SK-N-SH (cell line): ENCODE data around the gene LARP1. TPM values are rescaled to one million over a fixed set of nuclear protein-coding genes. Genes with fewer than 3 reads are reported as not detected.
"Not testable (repeated sequence)": the region's sequence is repeated elsewhere in the genome, so short reads cannot be mapped to it uniquely, and the experiment has no call there.

Experiments
- CTCF ChIA-PET: fragments of 300-600, 350-600 bp; formaldehyde crosslinking; extraction: SDS; loops from one replicate; lab custom pipeline; 2021; lab: Yijun Ruan, JAX
- POLR2A ChIA-PET: fragments of 350-600 bp; sonication (Branson Sonifier 250); formaldehyde crosslinking; extraction: SDS; loops from one replicate; lab custom pipeline; 2020; ENCODE audit warnings: antibody characterized with exemption, inconsistent platforms; lab: Yijun Ruan, JAX
- DNase-seq: peaks from one replicate; pipeline ENCODE4 v3.0.0; 2012
- H2AFZ ChIP-seq: fragments of 200-600 bp; sonication (generic); 2 replicates; pipeline ENCODE4 v1.8.1; 2016; ENCODE audit warnings: antibody characterized with exemption, mild to moderate bottlenecking, low read depth
- H3F3A ChIP-seq: fragments of 200-600 bp; sonication (generic); replicated peaks from 2 replicates; pipeline ENCODE3; 2016; ENCODE audit warnings: antibody characterized with exemption, mild to moderate bottlenecking; ENCODE audit not compliant: insufficient read depth
- H3K27ac ChIP-seq, 2 experiments: fragments of 200-500 bp in 1 of 2; fragments of 200-600 bp in 1 of 2; sonication (Bioruptor generic) in 1 of 2; sonication (generic), shearing (Covaris generic) in 1 of 2; 2 replicates each; pipeline versions ENCODE4 v1.5.1 to v1.6.1; 2014 to 2016; ENCODE audit warnings: low read depth in 2 of 2, inconsistent platforms in 1 of 2, low read length in 1 of 2, mild to moderate bottlenecking in 1 of 2, mixed read lengths in 1 of 2
- H3K27me3 ChIP-seq: fragments of 200-600 bp; sonication (generic), shearing (Covaris generic); 2 replicates; pipeline ENCODE4 v1.6.1; 2016; ENCODE audit warnings: mixed run types; ENCODE audit not compliant: insufficient read depth
- H3K36me3 ChIP-seq, 2 experiments: fragments of 200-500 bp in 1 of 2; fragments of 200-600 bp in 1 of 2; sonication (Bioruptor generic) in 1 of 2; sonication (generic) in 1 of 2; replicated peaks in 1 of 2; 2 replicates each; pipeline versions ENCODE3 to v1.5.1; 2014 to 2016; ENCODE audit warnings: low read length in 1 of 2, mild to moderate bottlenecking in 1 of 2; ENCODE audit not compliant: insufficient read depth in 2 of 2, control insufficient read depth in 1 of 2
- H3K4me1 ChIP-seq, 2 experiments: fragments of 200-500 bp in 1 of 2; fragments of 200-600 bp in 1 of 2; sonication (Bioruptor generic) in 1 of 2; sonication (generic), shearing (Covaris generic) in 1 of 2; 2 replicates each; pipeline versions ENCODE4 v1.5.1 to v1.6.1; 2014 to 2016; ENCODE audit warnings: low read depth in 1 of 2, low read length in 1 of 2, mixed run types in 1 of 2; ENCODE audit not compliant: insufficient read depth in 2 of 2, control insufficient read depth in 1 of 2
- H3K4me2 ChIP-seq: fragments of 200-600 bp; sonication (generic), shearing (Covaris generic); 2 replicates; pipeline ENCODE4 v1.6.1; 2017; ENCODE audit warnings: mixed run types
- H3K4me3 ChIP-seq, 2 experiments: fragments of 200-500 bp in 1 of 2; fragments of 200-600 bp in 1 of 2; sonication (Bioruptor generic) in 1 of 2; sonication (generic), shearing (Covaris generic) in 1 of 2; 2 replicates each; pipeline versions ENCODE4 v1.5.1 to v1.8.1; 2014 to 2016; ENCODE audit warnings: low read depth in 2 of 2, inconsistent platforms in 1 of 2, low read length in 1 of 2, mild to moderate bottlenecking in 1 of 2, mixed read lengths in 1 of 2, moderate library complexity in 1 of 2
- H3K79me2 ChIP-seq: fragments of 200-600 bp; sonication (generic); 2 replicates; pipeline ENCODE4 v1.8.1; 2017; ENCODE audit warnings: mild to moderate bottlenecking; ENCODE audit not compliant: insufficient read depth
- H3K9ac ChIP-seq: fragments of 200-600 bp; sonication (generic); 2 replicates; pipeline ENCODE4 v1.6.1; 2017; ENCODE audit warnings: mixed run types
- H3K9me2 ChIP-seq: fragments of 200-600 bp; sonication (generic); 2 replicates; pipeline ENCODE4 v1.6.1; 2017; ENCODE audit warnings: mixed run types
- H3K9me3 ChIP-seq: fragments of 200-600 bp; sonication (generic); 2 replicates; pipeline ENCODE4 v1.6.1; 2017; ENCODE audit warnings: mixed run types, mild to moderate bottlenecking, moderate library complexity
- H4K20me1 ChIP-seq: fragments of 200-600 bp; sonication (generic); 2 replicates; pipeline ENCODE4 v1.6.1; 2017; ENCODE audit warnings: mild to moderate bottlenecking, mixed run types; ENCODE audit not compliant: insufficient read depth
- CHD2 ChIP-seq: fragments of 150-350 bp; IDR thresholded peaks from 2 replicates; pipeline ENCODE4 v1.6.1; 2018; ENCODE audit warnings: low read length; ENCODE audit not compliant: partially characterized antibody
- FOSL2 ChIP-seq: IDR thresholded peaks from 2 replicates; pipeline ENCODE4 v1.4.0; 2012; ENCODE audit warnings: low read depth, mild to moderate bottlenecking, moderate library complexity, borderline replicate concordance
- FOXJ3 ChIP-seq: sonication (generic); formaldehyde crosslinking; IDR thresholded peaks from 2 replicates; pipeline ENCODE4 v1.5.1; 2020; ENCODE audit warnings: mild to moderate bottlenecking, missing genetic modification reagents
- FOXM1 ChIP-seq: IDR thresholded peaks from 2 replicates; pipeline ENCODE4 v1.4.0; 2012; ENCODE audit warnings: low read depth, mild to moderate bottlenecking
- GABPA ChIP-seq: IDR thresholded peaks from 2 replicates; pipeline ENCODE4 v1.4.0; 2012; ENCODE audit warnings: low read depth, mild to moderate bottlenecking
- MXI1 ChIP-seq: IDR thresholded peaks from 2 replicates; pipeline ENCODE4 v1.6.1; 2012; ENCODE audit warnings: mild to moderate bottlenecking, low read depth, low read length, improper control_type of control experiment
- NFIC ChIP-seq: IDR thresholded peaks from 2 replicates; pipeline ENCODE4 v1.4.0; 2012; ENCODE audit warnings: borderline replicate concordance
- RCOR1 ChIP-seq: fragments of 150-350 bp; IDR thresholded peaks from 2 replicates; pipeline ENCODE4 v1.6.1; 2017; ENCODE audit warnings: antibody characterized with exemption, low read length
- RFX5 ChIP-seq: IDR thresholded peaks from 2 replicates; pipeline ENCODE4 v1.6.1; 2012; ENCODE audit warnings: mild to moderate bottlenecking, improper control_type of control experiment, low read length
- SMC3 ChIP-seq: IDR thresholded peaks from 2 replicates; pipeline ENCODE4 v1.6.1; 2012; ENCODE audit warnings: low read depth, low read length, improper control_type of control experiment
- TCF12 ChIP-seq: IDR thresholded peaks from 2 replicates; pipeline ENCODE4 v1.4.0; 2012
- TEAD4 ChIP-seq: IDR thresholded peaks from 2 replicates; pipeline ENCODE4 v1.4.0; 2012; ENCODE audit warnings: mild to moderate bottlenecking, borderline replicate concordance; ENCODE audit not compliant: insufficient read depth
- YY1 ChIP-seq: IDR thresholded peaks from 2 replicates; pipeline ENCODE4 v1.4.0; 2012; ENCODE audit warnings: low read depth, mild to moderate bottlenecking
- WGBS: methylation state at CpG from one replicate; pipeline ENCODE4 v1.1.6; 2017; ENCODE audit warnings: low lambda C conversion rate; 5-methylcytosine and 5-hydroxymethylcytosine counted together
- polyA plus RNA-seq, 3 experiments: library from polyadenylated mRNA; depleted of rRNA; stranded (reverse); fragments of >200 nt; gene quantifications; 2 replicates each; pipeline ENCODE4 v1.2.3, GENCODE V29; 2012
- TF ChIP-seq, protein P1 (sequence below): fragments of 150-350 bp; IDR thresholded peaks from 2 replicates; pipeline ENCODE4 v1.6.1; 2016; ENCODE audit warnings: mild to moderate bottlenecking, low read depth, low read length
- TF ChIP-seq, protein P2 (sequence below): IDR thresholded peaks from 2 replicates; pipeline ENCODE4 v1.4.0; 2012; ENCODE audit warnings: low read depth, borderline replicate concordance
- TF ChIP-seq, protein P3 (sequence below): fragments of 200-600 bp; sonication (generic); IDR thresholded peaks from 2 replicates; pipeline ENCODE4 v1.6.1; 2017; ENCODE audit warnings: antibody characterized with exemption, mild to moderate bottlenecking, moderate library complexity

LARP1 gene
- polyA plus RNA-seq, 1 of the 3 experiments (the other 2 are of a cell fraction), result 57.4 TPM

DNA sequence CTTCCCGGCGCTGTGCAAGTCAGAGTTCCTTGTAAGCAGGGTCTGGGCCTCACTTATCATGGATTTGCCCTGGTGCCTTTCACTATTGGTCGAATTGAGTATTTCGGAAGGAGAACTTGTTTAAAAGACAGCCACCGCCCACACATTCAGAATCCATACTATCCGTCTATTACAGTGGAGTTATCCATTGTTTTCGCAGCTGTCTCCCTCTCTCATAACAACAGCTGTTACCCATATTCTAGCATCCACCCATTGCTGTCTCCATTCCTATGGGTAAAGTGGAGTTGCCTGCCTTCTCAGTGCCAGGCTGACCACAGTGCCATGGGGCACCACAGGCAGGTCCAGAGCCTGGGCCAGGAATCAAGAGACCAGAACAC lies 75.0 kb downstream of the LARP1 start:
- POLR2A ChIA-PET, result no interaction called here
- Histone ChIP-seq H3K9me3 (no peaks in the 10 kb centered on the region), H3K4me1 (peaks cover 7 to 9% of the 10 kb centered on the region in 2 experiments; a peak in 3 of 4 replicates), H3K27me3 (no peaks in the 10 kb centered on the region), H3K36me3 (peaks cover 0 to 5% of the 10 kb centered on the region in 2 experiments), H3K4me3 (no peak overlapping the region), H3K4me2 (no peak overlapping the region), H3K9me2 (no peaks in the 10 kb centered on the region), H2AFZ (no peak overlapping the region), H4K20me1 (no peaks in the 10 kb centered on the region), H3K27ac (no peak overlapping the region), H3K79me2 (no peaks in the 10 kb centered on the region), H3F3A (peaks cover 5% of the 10 kb centered on the region), H3K9ac (no peak overlapping the region)
- 95% methylated on average over 7 of the region's 7 CpGs for WGBS
- TF ChIP-seq MXI1, result no peak
- DNase-seq, result no peak
- CTCF ChIA-PET, result interaction anchor here (1.0 to 2.0 kb wide), 3 partner anchors 10 to 15 kb away, joined by 3 to 6 read pairs (median 5); no protein-coding TSS in a partner anchor

DNA sequence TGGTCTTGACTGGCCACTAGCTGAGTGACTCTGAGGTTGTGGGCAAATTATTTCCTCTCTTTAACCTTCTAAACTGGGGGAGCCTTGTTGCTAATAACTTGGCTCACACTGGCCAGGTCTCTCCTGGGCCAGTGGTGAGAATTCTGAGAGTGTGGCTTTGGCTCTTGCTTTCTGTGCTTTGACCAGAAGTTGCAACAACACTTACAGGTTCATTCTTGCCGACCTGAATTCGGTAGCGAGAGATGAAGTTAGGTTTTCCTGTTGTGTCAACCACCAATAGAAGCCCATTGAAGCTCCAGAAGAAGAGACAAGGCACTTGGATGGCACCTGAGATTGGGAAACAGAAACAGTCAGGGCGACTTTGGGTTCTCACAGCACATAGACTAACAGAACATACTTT lies 75.4 kb downstream of the LARP1 start:
- Histone ChIP-seq H3K36me3 (peaks cover 0 to 5% of the 10 kb centered on the region in 2 experiments), H3K27ac (no peak overlapping the region), H2AFZ (no peak overlapping the region), H4K20me1 (no peaks in the 10 kb centered on the region), H3K9me3 (no peaks in the 10 kb centered on the region), H3K27me3 (no peaks in the 10 kb centered on the region), H3K4me2 (no peak overlapping the region), H3K9ac (no peak overlapping the region), H3K4me3 (no peak overlapping the region), H3K4me1 (peaks cover 9 to 10% of the 10 kb centered on the region in 2 experiments; a peak in 3 of 4 replicates), H3F3A (peaks cover 7% of the 10 kb centered on the region), H3K9me2 (no peaks in the 10 kb centered on the region), H3K79me2 (no peaks in the 10 kb centered on the region)
- WGBS, result 85% methylated on average over 4 of the region's 4 CpGs
- DNase-seq, result no peak
- ChIA-PET CTCF (no interaction called here), POLR2A (no interaction called here)
- no peak for TF ChIP-seq MXI1
- TF ChIP-seq, protein P1, sequence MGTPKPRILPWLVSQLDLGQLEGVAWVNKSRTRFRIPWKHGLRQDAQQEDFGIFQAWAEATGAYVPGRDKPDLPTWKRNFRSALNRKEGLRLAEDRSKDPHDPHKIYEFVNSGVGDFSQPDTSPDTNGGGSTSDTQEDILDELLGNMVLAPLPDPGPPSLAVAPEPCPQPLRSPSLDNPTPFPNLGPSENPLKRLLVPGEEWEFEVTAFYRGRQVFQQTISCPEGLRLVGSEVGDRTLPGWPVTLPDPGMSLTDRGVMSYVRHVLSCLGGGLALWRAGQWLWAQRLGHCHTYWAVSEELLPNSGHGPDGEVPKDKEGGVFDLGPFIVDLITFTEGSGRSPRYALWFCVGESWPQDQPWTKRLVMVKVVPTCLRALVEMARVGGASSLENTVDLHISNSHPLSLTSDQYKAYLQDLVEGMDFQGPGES, result no peak
- TF ChIP-seq, protein P2, sequence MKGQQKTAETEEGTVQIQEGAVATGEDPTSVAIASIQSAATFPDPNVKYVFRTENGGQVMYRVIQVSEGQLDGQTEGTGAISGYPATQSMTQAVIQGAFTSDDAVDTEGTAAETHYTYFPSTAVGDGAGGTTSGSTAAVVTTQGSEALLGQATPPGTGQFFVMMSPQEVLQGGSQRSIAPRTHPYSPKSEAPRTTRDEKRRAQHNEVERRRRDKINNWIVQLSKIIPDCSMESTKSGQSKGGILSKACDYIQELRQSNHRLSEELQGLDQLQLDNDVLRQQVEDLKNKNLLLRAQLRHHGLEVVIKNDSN, result no peak
- no peak for TF ChIP-seq NFIC
- no peak for TF ChIP-seq RFX5
- no peak for TF ChIP-seq FOXM1
- no peak for TF ChIP-seq TCF12
- no peak for TF ChIP-seq GABPA
- no peak for TF ChIP-seq SMC3

DNA sequence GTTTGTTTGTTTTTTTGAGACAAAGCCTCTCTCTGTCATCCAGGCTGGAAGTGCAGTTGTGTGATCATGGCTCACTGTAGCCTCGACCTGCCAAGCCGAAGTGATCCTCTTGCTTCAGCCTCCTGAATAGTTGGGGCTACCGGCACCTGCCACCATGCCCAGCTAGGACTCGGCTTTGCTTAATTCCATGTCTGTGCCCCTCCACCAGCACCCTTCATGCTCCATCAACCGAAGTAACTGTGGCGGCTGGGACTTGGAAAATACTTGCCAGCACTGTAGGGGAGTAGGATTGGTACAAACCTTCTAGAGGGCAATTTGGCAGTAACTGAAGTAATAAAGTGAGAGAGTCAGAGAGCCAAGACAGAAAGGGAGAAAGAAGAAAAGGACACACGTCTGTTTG lies 76.3 kb downstream of the LARP1 start:
- peaks cover 11% of the 10 kb centered on the region for H3F3A ChIP-seq
- 98% methylated on average over 7 of the region's 7 CpGs for WGBS

DNA sequence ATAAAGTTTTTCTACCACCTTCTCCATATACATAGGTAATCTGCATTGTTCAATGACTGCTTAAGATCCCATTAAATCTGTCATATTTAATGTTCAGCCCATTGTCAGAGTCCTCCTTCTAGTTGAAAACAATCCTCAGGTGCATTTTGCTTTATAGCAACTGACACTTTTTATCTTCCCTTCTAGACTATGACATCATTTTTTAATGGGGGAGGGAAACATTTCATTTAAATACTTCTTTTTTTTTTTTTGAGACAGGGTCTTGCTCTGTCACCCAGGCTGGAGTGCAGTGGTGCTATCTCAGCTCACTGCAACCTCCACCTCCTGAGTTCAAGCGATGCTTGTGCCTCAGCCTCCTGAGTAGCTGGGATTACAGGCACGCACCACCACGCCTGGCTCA lies 77.6 kb downstream of the LARP1 start:
- H3K36me3 ChIP-seq, H3K79me2 ChIP-seq, H2AFZ ChIP-seq, H3K27ac ChIP-seq, POLR2A ChIA-PET, H3K9ac ChIP-seq, H3K27me3 ChIP-seq, H3K9me3 ChIP-seq, H4K20me1 ChIP-seq, H3K4me3 ChIP-seq, H3K9me2 ChIP-seq, H3K4me2 ChIP-seq, DNase-seq: not testable (repeated sequence)
- CTCF ChIA-PET, result interaction anchor here (1.3 kb wide), 1 partner anchor 201 kb away, joined by 3 read pairs; no protein-coding TSS in a partner anchor
- peaks cover 11% of the 10 kb centered on the region for H3F3A ChIP-seq
- peaks cover 9 to 14% of the 10 kb centered on the region in 2 experiments for H3K4me1 ChIP-seq
- WGBS, result 100% methylated on average over 3 of the region's 3 CpGs

More for the DNA sequence above, 76.3 kb downstream of the LARP1 start:
- no peak for TF ChIP-seq FOXJ3 (CRISPR knock-in tag)
- no peak for TF ChIP-seq TEAD4
- TF ChIP-seq, protein P3, sequence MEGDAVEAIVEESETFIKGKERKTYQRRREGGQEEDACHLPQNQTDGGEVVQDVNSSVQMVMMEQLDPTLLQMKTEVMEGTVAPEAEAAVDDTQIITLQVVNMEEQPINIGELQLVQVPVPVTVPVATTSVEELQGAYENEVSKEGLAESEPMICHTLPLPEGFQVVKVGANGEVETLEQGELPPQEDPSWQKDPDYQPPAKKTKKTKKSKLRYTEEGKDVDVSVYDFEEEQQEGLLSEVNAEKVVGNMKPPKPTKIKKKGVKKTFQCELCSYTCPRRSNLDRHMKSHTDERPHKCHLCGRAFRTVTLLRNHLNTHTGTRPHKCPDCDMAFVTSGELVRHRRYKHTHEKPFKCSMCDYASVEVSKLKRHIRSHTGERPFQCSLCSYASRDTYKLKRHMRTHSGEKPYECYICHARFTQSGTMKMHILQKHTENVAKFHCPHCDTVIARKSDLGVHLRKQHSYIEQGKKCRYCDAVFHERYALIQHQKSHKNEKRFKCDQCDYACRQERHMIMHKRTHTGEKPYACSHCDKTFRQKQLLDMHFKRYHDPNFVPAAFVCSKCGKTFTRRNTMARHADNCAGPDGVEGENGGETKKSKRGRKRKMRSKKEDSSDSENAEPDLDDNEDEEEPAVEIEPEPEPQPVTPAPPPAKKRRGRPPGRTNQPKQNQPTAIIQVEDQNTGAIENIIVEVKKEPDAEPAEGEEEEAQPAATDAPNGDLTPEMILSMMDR, result no peak
- no peak for TF ChIP-seq CHD2
- no peak for TF ChIP-seq YY1
- no peak for TF ChIP-seq RCOR1
- TF ChIP-seq FOSL2, result no peak
- no peak for TF ChIP-seq TCF12
- TF ChIP-seq, all 33 proteins: peak for 0
- POLR2A ChIA-PET, result no interaction called here
- H3K4me2 ChIP-seq, result no peak overlapping the region
- H3K79me2 ChIP-seq, result no peaks in the 10 kb centered on the region
- no peak for DNase-seq
- H3K4me1 ChIP-seq, result peaks cover 9 to 14% of the 10 kb centered on the region in 2 experiments
- CTCF ChIA-PET, result no interaction called here
- no peaks in the 10 kb centered on the region for H4K20me1 ChIP-seq
- peaks cover 0 to 5% of the 10 kb centered on the region in 2 experiments for H3K36me3 ChIP-seq
- H3K27me3 ChIP-seq, result no peaks in the 10 kb centered on the region
- H2AFZ ChIP-seq, result no peak overlapping the region
- H3K27ac ChIP-seq, result no peak overlapping the region
- no peaks in the 10 kb centered on the region for H3K9me3 ChIP-seq
- no peak overlapping the region for H3K9ac ChIP-seq
- H3K4me3 ChIP-seq, result no peak overlapping the region
- H3K9me2 ChIP-seq, result no peaks in the 10 kb centered on the region
